GM18508 (cell line): ENCODE results near the gene TRIP4.
"Not testable (repeated sequence)": the region's sequence is repeated elsewhere in the genome, so short reads cannot be mapped to it uniquely, and the experiment has no call there.

ENCODE experiments used
- ATAC-seq: cut with Tn5 transposase; IDR thresholded peaks from one replicate; pipeline ENCODE4 v1.9.1; 2021; ENCODE audit warnings: moderate number of reproducible peaks; ENCODE audit not compliant: insufficient read depth, unreplicated experiment

TRIP4 gene

GRCh38 chr15:64380130-64380870, 7.3 kb upstream of the TRIP4 start:
- not testable (repeated sequence) for ATAC-seq

- ATAC-seq = peak; percentile 80
Measured at GRCh38 chr15:64381000-64381751, 6.5 kb upstream of the TRIP4 start, which contains the start of gene PCLAF. Gene PCLAF (minus strand): TSS chr15:64381441. CDS start chr15:64381371, 70 bp downstream.

- ATAC-seq = no peak
Measured at GRCh38 chr15:64383760-64384159, 3.9 kb upstream of the TRIP4 start.

DNA sequence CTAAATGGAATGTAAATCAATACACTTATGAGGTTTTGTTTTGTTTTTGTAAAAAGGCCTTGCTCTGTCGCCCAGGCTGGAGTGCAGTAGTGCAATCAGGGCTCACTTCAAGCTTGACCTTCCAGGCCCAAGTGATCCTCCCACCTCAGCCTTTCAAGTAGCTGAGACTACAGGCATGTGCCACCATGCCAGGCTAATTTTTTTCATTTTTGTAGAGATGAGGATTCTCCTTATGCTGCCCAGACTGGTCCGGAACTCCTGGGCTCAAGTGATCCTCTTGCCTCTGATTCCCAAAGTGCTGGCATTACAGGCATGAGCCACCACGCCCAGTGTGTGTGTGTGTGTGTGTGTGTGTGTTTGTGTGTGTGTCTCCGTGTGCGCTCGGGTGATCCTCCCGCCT, 1.3 kb upstream of the TRIP4 start:
- ATAC-seq = no peak

- ATAC-seq = no peak
Measured at GRCh38 chr15:64389036-64389435, 1.4 kb downstream of the TRIP4 start.

- not testable (repeated sequence) for ATAC-seq
Measured at GRCh38 chr15:64392471-64392870, 4.8 kb downstream of the TRIP4 start.

DNA sequence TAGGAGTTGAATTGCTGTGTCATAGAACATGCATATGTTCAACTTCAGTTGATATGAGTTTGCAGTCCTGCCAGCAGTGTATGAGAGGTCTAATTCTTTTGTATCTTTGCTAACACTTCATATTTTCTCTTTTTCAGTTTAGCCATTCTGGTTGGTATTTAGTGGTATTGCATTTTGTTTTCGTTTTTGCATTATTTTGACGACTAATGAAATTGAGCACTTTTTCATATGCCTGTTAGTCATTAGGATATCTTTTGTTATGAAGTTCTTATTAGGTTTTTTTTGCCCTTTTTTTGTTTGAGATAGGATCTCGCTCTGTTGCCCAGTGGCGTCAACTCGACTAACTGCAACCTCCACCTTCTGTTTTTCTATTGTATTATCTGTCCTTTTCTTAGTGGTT, 9.2 kb downstream of the TRIP4 start:
- no peak for ATAC-seq

DNA sequence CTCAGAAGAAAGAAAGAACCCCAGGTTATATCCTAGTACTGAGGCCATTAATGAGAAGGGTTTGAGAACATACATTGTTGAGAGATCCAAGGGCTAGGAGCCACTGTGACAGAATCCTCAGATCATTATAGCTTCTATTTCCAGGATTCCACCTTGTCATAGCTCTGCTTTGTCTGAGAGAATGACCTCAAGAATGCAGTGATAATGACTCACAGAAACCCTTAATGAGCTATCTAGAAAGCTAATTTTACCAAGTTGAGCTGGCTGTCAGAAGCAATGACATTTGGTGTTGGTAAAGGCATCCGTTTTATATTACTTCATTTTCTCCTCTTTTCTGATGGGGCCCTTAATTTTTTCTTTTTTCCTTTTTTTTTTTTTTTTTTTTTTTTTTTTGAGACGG, 10.9 kb downstream of the TRIP4 start:
- ATAC-seq = no peak

GRCh38 chr15:64400583-64400982, 12.9 kb downstream of the TRIP4 start:
- ATAC-seq = no peak

- ATAC-seq = no peak
Measured at GRCh38 chr15:64412216-64412615, 24.6 kb downstream of the TRIP4 start.

- no peak for ATAC-seq
Measured at GRCh38 chr15:64422697-64423096, 35.1 kb downstream of the TRIP4 start.

- no peak for ATAC-seq
Measured at GRCh38 chr15:64423970-64424369, 36.3 kb downstream of the TRIP4 start.

GRCh38 chr15:64425221-64425620, 37.6 kb downstream of the TRIP4 start:
- no peak for ATAC-seq

- no peak for ATAC-seq
Measured at GRCh38 chr15:64426845-64427465, 39.3 kb downstream of the TRIP4 start.

DNA sequence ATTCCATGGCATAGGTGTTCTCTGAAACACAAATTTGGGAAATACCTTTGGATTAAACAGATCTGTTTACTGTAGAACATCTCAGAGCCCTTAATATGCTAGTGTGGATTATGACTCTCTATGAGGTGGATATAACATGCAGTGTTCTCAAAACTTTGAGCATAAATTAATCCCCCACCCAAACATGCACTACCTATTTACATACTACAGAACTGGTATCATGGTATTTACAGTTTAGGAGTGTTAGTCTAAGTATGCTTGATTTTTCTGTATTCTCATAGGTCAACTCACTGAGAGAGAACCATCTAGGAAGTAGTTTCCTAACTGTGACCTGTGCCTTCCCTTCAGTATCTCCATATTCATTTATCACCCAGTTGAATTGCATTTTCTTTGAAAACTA, 41.8 kb downstream of the TRIP4 start:
- ATAC-seq = no peak

DNA sequence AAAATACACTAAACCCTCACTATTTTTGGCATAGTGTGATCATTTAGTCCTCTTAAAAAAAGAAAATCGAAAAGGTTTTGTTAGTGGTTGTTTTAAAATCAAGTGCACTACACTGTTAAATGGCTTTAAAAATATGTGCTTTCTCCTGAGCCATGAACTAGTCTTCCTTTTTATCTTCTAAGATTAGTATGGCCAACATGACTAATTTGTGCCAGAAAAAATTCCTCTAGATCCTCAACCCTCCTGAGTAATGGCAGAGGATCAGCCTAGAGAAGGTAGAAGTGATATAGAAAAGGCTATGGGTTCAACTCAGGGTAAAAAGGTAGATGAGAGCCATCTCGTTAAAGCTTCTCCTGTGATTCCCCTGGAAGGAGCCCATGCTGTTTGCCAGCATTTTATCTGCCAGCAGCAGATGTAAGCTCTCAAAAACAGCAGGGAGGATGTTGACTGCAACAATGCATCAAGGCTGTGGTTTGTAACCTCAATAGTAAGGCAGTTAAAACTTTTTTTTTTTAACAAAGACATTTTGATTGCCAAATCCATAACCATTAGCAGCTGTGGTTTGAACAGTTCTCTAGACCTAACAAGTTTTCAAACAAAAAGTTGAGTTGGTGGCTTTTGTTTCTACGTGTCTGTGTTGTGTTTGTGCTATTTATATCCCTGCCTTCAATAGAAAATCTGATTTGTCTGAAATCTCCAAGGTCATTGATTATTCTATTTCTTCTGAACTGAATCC, 42.5 kb downstream of the TRIP4 start:
- no peak for ATAC-seq

- no peak for ATAC-seq
Measured at GRCh38 chr15:64437982-64438381, 50.3 kb downstream of the TRIP4 start.

- ATAC-seq = no peak
Measured at GRCh38 chr15:64438653-64439447, 51.2 kb downstream of the TRIP4 start.

DNA sequence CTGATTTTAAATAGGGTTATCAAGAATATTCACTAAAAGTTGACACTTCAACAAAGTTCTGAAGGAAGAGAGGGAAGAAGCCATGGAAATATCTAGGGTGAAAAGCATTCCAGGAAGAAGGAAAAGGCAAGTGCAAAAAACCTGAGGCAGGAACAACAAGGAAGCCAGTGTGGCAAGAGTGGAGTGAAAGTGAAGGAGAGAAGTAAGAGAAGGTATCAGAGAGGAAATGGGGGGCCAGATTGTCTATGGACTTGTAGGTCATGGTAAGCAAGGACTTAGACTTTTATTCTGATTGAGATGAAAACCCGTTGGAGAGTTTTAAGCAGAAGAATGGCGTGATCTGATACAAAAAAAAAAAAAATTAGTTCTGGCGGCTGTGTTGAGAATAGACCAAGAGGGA, 54.2 kb downstream of the TRIP4 start:
- no peak for ATAC-seq

- no peak for ATAC-seq
Measured at GRCh38 chr15:64443016-64443415, 55.4 kb downstream of the TRIP4 start.
